ENCODE measurements around the gene CCDC102A. TPM values are rescaled to one million over a fixed set of nuclear protein-coding genes. Genes with fewer than 3 reads are reported as not detected.
"Not testable (repeated sequence)": the region's sequence is repeated elsewhere in the genome, so short reads cannot be mapped to it uniquely, and the experiment has no call there.

CCDC102A gene
- total RNA-seq, 1 experiment from 2014 or later: 11.1 TPM

DNA sequence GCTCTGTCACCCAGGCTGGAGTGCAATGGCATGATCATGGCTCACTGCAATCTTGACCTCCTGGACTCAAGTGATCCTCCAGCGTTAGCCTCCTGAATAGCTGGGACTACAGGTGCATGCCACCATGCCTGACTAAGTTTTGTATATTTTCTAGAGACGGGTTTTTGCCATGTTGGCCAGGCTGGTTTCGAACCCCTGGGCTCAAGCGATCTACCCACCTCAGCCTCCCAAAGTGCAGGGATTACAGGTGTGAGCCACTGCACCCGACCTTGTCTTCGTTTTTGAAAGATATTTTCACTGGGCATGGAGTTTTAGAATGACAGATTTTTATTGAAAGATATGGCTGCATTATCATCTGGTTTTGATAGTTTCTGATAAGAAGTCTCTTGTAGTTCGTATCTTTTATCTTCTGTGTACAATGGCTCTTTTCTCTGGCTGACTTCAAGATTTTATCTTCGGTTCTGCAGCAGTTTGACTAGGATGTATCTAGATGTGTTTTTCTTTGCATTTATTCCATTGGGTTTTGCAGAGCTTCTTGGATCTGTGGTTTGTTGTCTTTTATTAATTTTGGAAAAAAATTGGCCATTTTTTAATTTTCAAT lies 20.7 kb upstream of the CCDC102A start:
- no peak for DNase-seq
- Histone ChIP-seq H3K9me3 (replicated peaks) (peaks cover 5% of the 10 kb centered on the region), H3K36me3 (no peaks in the 10 kb centered on the region), H3K27ac (no peak overlapping the region), H3K27me3 (0 out of 2 replicates have a peak, but pooled peaks cover 3% of the 10 kb centered on the region), H3K4me1 (no peaks in the 10 kb centered on the region), H3K4me3 (no peak overlapping the region)

DNA sequence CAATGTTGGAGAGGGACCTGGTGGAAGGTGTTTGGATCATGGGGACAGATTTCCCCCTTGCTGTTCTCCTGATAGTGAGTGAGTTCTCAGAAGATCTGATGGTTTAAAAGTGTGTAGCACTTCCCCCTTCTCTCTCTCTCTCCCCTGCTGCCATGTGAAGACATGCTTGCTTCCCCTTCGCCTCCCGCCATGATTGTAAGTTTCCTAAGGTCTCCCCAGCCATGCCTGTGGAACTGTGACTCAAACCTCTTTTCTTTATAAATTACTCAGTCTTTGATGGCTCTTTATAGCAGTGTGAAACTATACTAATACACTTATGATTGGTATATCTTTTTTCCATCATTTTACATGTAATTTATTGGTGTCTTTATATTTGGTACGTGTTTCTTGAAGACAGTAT lies 19.5 kb upstream of the CCDC102A start:
- DNase-seq: no peak
- no peaks in the 10 kb centered on the region for H3K4me1 ChIP-seq

GRCh38 chr16:57551057-57551456 lies 14.7 kb upstream of the CCDC102A start:
- Histone ChIP-seq H3K27me3 (no peaks in the 10 kb centered on the region), H3K4me1 (no peaks in the 10 kb centered on the region), H3K4me3 (no peak overlapping the region), H3K9me3 (replicated peaks) (no peaks in the 10 kb centered on the region; the same call in 1 of the 2 replicates), H3K27ac (no peak overlapping the region), H3K36me3 (no peaks in the 10 kb centered on the region)
- no peak for DNase-seq

More for the DNA sequence above, 19.5 kb upstream of the CCDC102A start:
- Histone ChIP-seq H3K9me3 (replicated peaks) (peaks cover 5% of the 10 kb centered on the region; the same call in 1 of the 2 replicates), H3K4me3 (no peak overlapping the region), H3K27ac (no peak overlapping the region), H3K27me3 (0 out of 2 replicates have a peak, but pooled peaks cover 3% of the 10 kb centered on the region), H3K36me3 (no peaks in the 10 kb centered on the region)

DNA sequence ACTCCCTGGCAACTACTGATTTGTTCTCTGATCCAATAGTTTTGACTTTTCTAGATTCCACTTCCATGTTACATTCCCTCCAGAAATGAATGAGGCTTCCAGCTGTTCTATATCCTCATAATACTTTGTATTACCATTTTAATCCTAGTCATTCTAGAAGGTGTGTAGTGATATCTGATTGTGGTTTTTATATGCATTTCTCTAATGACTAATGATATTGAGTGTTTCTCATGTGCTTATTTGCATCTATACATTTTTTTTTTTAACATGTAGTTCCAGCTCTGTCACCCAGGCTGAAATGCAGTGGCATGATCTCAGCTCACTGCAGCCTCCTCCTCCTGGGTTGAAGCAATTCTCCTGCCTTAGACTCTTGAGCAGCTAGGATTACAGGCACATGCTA lies 13.4 kb upstream of the CCDC102A start:
- DNase-seq: no peak
- H3K27ac ChIP-seq: no peak overlapping the region
- H3K36me3 ChIP-seq: no peaks in the 10 kb centered on the region
- no peaks in the 10 kb centered on the region; the same call in 1 of the 2 replicates for H3K9me3 ChIP-seq (replicated peaks)
- no peaks in the 10 kb centered on the region for H3K4me1 ChIP-seq
- no peaks in the 10 kb centered on the region for H3K27me3 ChIP-seq
- no peak overlapping the region for H3K4me3 ChIP-seq

DNA sequence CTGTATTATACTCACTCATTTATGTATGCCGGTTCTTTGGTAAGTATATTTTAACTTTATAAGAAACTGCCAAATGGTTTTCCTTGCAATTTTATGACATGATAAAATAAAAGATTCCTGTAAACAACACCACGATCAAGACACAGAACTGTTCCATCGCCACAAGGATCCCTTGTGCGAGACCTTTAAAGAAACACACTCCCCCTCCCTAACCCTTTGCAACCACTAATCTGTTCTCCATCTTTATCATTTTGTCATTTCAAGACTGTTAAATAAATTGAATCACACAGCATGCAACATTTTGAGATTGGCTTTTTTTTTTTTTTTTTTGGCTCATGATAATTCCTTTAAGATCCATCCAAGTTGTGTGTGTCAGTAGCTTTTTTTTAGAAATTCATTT lies 12.0 kb upstream of the CCDC102A start:
- Histone ChIP-seq H3K4me3 (no peak overlapping the region), H3K27me3 (no peaks in the 10 kb centered on the region), H3K36me3 (no peaks in the 10 kb centered on the region), H3K4me1 (no peaks in the 10 kb centered on the region), H3K9me3 (replicated peaks) (no peaks in the 10 kb centered on the region; the same call in 1 of the 2 replicates), H3K27ac (no peak overlapping the region)
- DNase-seq: no peak

GRCh38 chr16:57547524-57547923 lies 11.2 kb upstream of the CCDC102A start:
- not testable (repeated sequence) for DNase-seq; H3K4me1 ChIP-seq; H3K4me3 ChIP-seq; H3K27me3 ChIP-seq; H3K27ac ChIP-seq; H3K36me3 ChIP-seq; H3K9me3 ChIP-seq (replicated peaks)

DNA sequence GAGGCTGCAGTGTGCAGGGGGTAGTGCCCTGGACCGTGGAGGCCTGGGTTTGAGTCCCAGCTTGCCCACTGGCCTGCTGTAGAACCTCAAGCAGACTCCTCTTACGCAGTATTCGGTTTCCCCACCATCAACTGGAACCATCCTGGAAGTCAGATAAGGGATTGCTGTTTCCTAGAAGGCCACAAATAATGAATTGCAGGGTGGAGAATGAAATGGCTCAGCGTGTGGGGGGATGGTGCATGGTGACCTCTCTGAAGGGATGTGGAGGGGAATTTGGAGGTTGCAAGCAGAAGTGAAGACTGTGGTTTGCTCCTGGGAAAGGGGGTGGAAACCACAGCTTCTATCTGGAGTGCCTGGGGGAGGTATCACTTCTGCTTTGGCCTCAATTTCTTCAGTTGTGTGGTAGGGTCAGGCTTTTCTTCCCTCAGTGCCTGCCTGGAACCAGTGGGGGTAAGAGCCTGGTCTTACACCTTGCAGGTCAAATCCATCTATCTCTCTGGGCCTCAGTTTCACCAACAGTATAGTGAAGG lies 7.8 kb upstream of the CCDC102A start:
- H3K4me1 ChIP-seq: no peaks in the 10 kb centered on the region
- H3K9me3 ChIP-seq (replicated peaks): no peaks in the 10 kb centered on the region; the same call in 1 of the 2 replicates
- no peak overlapping the region for H3K27ac ChIP-seq
- H3K27me3 ChIP-seq: peaks cover 3% of the 10 kb centered on the region
- H3K4me3 ChIP-seq: no peak overlapping the region
- H3K36me3 ChIP-seq: no peaks in the 10 kb centered on the region
- DNase-seq: no peak

DNA sequence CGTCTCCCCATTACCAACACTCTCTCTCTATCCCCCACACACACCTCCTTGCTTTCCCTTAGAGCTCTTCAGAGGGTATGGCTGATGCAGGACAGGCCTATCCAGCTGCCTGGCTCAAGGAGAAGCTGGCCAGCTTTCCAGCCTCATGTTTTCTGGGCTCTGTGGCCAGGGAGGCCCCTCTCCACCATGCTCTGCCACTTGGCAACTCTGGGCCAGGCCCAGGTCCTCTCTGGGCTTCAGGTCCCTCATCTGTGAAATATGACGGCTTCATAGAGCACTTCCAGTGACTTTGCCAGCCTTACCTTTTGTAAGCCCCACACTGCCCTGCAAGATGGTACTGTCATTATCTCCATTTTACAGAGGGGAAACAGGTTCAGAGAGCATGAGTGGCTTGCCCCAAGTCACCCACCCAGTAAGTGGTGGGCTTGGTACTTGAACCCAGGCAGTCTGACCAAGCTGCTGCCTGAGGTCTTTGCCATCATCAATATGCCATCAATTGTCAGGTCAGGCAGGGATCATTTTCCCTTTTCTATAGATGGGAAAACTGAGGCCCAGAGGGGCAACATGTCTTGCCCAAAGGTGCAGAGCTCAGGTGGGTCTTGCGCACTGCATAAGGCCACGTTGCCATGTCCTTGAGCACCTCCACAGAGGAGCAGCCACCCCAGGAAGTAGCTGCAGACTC lies 5.5 kb upstream of the CCDC102A start:
- DNase-seq: no peak
- Histone ChIP-seq H3K4me3 (no peak overlapping the region), H3K36me3 (no peaks in the 10 kb centered on the region), H3K27me3 (peaks cover 3% of the 10 kb centered on the region), H3K27ac (no peak overlapping the region), H3K9me3 (replicated peaks) (no peaks in the 10 kb centered on the region), H3K4me1 (peaks cover 7% of the 10 kb centered on the region)

- Histone ChIP-seq H3K27me3 (peaks cover 3% of the 10 kb centered on the region), H3K36me3 (no peaks in the 10 kb centered on the region), H3K27ac (no peak overlapping the region), H3K9me3 (replicated peaks) (no peaks in the 10 kb centered on the region), H3K4me1 (peaks cover 7% of the 10 kb centered on the region), H3K4me3 (no peak overlapping the region)
- DNase-seq: no peak
Observed at GRCh38 chr16:57540906-57541753, 4.8 kb upstream of the CCDC102A start.

DNA sequence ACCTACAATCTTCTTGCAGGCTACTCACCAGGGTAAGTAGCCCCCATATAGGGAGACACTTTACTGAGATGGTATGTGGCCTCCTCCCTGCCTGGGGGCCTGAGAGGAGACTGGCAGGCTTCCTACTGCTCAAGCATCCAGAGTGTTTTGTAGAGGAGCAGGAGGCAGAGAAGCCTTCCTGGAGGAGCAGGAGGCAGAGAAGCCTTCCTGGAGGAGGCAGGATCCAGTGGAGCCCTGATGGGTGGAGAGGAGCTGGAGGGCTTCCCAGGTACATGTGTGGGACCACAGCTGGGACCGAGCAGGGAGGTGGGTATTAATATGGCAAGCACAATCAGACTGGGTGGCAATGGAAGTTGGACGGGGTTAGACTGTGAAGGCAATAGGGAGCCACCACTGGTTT lies 4.0 kb upstream of the CCDC102A start:
- no peaks in the 10 kb centered on the region for H3K36me3 ChIP-seq
- H3K27ac ChIP-seq: no peak overlapping the region
- H3K9me3 ChIP-seq (replicated peaks): no peaks in the 10 kb centered on the region
- peaks cover 7% of the 10 kb centered on the region for H3K4me1 ChIP-seq
- H3K4me3 ChIP-seq: no peak overlapping the region
- no peak for DNase-seq
- H3K27me3 ChIP-seq: peaks cover 3% of the 10 kb centered on the region

- Histone ChIP-seq H3K9me3 (replicated peaks) (no peaks in the 10 kb centered on the region), H3K27ac (no peak overlapping the region), H3K27me3 (peaks cover 3% of the 10 kb centered on the region), H3K36me3 (no peaks in the 10 kb centered on the region), H3K4me3 (no peak overlapping the region), H3K4me1 (peaks cover 9% of the 10 kb centered on the region)
- DNase-seq: no peak
Observed at GRCh38 chr16:57539072-57539796, 2.9 kb upstream of the CCDC102A start.

- Histone ChIP-seq H3K27ac (no peak overlapping the region), H3K27me3 (peaks cover 3% of the 10 kb centered on the region), H3K4me1 (peaks cover 15% of the 10 kb centered on the region), H3K4me3 (no peak overlapping the region), H3K36me3 (no peaks in the 10 kb centered on the region), H3K9me3 (replicated peaks) (no peaks in the 10 kb centered on the region)
- DNase-seq: peak in 1 of 2 experiments; percentile 33
Observed at GRCh38 chr16:57538235-57538721, 1.9 kb upstream of the CCDC102A start.

DNA sequence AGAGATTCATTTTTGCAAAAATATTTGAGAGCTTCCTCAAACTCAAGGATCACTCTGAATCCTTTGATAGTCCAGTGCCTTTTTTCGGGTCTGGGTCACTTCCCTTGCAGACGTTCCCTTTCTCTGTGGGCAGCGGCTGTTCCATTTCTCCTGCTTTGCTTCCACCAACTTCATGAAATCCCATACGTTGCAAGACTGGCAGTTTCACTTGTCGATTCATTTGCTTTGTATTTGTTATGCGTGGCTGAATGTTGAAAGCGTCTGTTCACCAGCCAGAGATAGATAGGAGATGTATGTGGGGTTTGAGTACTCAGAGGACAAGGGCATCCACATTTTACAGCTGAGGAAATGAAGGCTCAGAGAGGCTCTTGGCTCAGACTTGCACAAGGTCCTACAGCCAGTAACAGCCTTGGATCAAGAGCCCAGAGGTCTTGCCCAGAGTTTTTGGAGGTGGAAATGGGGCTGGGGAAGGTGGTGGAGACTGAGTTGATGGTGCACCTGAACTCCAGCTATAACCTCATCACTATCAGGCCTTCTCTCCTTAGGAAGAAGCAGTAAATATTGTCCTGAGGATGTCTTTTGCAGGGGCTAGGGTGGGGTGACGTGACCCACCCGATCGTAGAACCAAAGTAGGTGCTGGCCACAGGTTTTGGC lies 1.3 kb upstream of the CCDC102A start:
- DNase-seq: no peak
- peaks cover 15% of the 10 kb centered on the region for H3K4me1 ChIP-seq
- H3K4me3 ChIP-seq: peak overlapping the region; percentile 99
- no peaks in the 10 kb centered on the region for H3K36me3 ChIP-seq
- H3K27me3 ChIP-seq: peaks cover 3% of the 10 kb centered on the region
- no peaks in the 10 kb centered on the region for H3K9me3 ChIP-seq (replicated peaks)
- no peak overlapping the region for H3K27ac ChIP-seq

DNA sequence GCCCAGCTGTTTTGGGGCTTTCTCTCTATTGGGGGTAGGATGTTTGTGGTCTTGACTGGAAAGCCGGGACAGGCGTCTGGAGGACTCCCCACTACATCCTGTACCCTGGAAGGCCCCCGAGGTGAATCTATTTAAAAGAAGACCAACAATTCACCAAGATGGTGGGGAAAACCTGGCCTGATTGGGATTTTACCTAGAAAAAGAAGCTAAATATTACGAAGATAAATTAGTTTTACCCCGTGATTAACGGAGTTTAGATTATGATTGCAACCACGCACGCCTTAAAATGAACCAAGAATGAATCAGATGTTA lies 779 bp upstream of the CCDC102A start:
- Histone ChIP-seq H3K4me3 (peak overlapping the region; percentile 99), H3K9me3 (replicated peaks) (no peaks in the 10 kb centered on the region), H3K4me1 (peaks cover 15% of the 10 kb centered on the region), H3K36me3 (no peaks in the 10 kb centered on the region), H3K27ac (peak overlapping the region; percentile 88; the same call in 1 of the 2 replicates), H3K27me3 (peaks cover 3% of the 10 kb centered on the region)
- DNase-seq: peak; percentile 89 to 90
